ENCODE results near the gene SESN2.

The SESN2 gene, protein sequence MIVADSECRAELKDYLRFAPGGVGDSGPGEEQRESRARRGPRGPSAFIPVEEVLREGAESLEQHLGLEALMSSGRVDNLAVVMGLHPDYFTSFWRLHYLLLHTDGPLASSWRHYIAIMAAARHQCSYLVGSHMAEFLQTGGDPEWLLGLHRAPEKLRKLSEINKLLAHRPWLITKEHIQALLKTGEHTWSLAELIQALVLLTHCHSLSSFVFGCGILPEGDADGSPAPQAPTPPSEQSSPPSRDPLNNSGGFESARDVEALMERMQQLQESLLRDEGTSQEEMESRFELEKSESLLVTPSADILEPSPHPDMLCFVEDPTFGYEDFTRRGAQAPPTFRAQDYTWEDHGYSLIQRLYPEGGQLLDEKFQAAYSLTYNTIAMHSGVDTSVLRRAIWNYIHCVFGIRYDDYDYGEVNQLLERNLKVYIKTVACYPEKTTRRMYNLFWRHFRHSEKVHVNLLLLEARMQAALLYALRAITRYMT

DNA sequence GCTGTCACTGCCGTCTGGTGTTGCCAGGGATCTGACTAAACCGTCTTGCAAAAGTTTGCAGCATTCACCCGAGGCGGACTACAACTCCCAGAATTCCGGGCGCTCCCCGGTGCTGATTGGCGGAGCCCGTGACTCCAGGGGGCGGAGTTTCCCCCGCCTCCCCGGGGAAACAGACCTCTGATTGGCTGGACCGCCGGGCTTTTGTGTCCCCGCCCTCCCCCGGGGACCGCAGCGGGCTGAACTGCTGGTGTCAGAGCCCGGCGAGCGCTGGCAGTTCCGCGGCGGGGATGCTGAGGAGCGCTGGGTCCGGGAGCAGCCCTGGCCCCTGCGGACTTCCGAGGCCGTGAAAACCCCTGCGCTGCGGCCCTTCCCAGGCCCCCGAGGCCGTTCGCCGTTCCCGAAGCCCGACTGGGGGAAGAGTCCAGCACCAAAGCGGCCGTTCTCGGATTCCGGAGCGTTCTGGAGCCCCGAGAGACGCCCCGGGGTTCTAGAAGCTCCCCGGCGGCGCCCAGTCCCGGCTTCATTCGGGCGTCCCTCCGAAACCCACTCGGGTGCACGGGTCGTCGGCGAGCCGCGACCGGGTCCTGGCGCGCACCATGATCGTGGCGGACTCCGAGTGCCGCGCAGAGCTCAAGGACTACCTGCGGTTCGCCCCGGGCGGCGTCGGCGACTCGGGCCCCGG, at the start of gene SESN2:
Gene SESN2, plus strand, starts transcription at position 267 of the 682 bp plus-strand sequence. Its CDS starts 330 bp downstream, at position 597.
- DNase-seq (ENCODE audit: low read depth): peak; percentile 99

DNA sequence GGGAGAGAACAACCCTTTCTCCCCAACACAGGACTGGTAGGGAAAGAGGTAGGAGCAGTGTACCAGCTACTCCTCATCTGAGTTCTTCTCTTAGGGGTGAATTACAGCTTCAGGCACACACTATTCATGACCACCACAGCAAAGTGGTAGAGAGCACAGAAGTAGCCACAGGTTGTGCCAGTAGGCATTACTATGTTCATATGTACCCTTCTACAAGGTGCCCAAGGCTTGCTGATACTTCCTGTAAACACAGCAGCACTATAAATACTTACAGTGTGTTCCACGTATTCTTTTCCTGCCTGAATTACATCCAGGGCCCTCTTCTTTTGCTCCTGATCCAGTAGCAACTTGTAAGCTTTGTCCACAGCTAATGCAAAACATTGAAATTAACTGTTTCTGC, 49.6 kb upstream of the SESN2 start:
- DNase-seq (ENCODE audit: low read depth): no peak

DNA sequence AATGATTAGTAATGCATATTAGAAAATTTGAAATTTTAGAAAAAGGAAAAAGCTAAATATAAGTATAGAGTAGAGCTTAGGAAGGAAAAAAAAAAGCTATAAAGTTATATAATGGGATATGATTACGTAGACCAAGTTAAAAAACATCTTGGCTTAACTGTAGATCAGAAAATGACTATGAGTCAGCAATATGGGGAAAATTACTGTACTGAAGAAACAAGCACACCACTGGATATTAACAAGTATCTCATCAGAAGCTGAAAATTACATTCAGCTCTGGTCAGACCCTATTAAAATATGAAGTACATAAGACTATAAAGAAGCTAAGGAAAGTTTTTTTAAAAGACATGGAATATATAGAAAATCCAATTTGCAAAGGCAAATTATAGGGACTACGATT, 46.0 kb upstream of the SESN2 start:
- no peak for DNase-seq (ENCODE audit: low read depth)

DNA sequence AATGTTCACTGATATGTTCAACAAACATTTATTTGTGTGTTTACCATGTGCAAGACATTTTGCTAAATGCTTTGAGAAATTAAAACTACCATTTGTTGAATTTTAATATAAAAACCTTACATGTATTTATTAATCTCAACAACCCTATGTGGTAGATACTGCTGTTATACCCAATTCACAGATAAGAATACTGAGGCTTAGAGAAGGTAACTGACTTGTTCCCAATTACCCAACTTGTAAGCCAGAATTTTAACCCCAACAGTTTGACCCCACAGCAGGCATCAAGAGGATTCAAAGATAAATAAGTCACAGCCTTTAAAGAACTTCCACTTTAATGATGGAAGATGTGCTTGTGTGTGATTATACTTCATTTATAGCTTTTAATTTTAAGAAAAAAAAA, 30.2 kb upstream of the SESN2 start:
- DNase-seq (ENCODE audit: low read depth): no peak

DNA sequence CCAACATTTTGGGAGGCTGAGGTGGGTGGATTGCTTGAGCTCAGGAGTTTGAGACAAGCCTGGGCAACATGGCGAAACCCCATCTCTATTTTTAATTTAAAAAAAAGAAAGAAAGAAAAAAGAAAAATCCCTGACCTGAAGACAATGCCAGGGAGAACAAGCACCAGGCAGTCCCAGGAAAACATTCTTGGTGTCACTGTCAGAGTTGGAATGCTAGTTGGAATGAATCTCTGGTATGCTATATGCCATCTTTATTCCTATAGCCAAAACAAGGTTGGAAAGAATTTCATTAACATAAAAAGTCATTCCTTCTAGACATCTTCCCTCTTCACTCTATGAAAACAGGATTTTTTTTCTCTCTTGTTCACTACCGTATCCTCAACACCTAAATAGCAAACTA, 29.3 kb upstream of the SESN2 start:
- no peak for DNase-seq (ENCODE audit: low read depth)

DNA sequence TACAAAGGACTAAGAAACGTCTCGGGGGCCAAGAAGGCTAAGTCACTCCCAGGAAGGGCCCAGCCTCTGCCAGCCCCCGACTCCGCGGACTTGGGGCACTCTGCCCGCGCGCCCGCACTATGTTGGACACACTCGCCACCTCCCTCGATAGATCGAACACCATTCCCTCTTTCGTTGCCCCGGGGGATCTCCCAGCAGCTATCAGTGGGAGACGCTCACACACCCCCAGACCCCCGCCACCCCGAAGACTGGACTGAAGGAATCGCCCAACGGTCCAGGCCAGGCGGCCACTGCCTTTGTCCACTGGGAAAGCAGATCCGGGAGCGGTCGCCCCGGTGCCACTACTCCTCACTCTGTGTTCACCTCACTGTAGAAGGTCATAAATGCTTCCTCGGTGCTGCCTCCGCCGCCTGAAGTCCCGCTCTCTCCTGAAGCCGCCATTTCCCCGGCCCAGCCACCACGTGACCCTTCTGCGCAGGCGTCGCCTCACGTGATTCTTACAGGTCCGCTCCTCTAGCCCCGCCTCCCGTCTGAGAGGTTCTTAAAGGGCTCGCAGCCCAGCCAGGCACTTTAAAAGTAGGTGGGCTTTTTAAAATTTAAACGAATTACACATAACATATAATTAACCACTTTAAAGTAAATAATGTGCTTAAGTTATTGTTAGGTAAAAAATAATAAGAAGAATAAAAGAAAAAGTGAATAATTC, 26.6 kb upstream of the SESN2 start, which contains the start of gene DNAJC8:
Gene DNAJC8, minus strand, starts transcription at position 472 of the 706 bp plus-strand sequence. Its CDS starts 31 bp downstream, at position 441.
- DNase-seq (ENCODE audit: low read depth): peak; percentile 94

DNA sequence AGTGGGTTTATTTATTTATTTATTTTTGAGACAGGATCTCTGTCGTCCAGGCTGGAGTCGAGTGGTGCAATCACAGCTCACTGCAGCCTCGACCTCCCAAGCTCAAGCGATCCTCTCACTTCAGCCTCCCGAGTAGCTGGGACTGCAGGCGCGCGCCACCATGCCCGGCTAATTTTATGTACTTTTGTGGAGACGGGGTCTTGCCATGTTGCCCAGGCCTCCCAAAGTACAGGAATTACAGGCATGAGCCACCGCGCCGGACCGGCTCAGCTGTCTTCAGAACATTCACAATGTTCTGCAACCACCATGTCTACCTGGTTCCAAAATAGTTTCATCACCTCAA, 26.1 kb upstream of the SESN2 start:
- no peak for DNase-seq (ENCODE audit: low read depth)

DNA sequence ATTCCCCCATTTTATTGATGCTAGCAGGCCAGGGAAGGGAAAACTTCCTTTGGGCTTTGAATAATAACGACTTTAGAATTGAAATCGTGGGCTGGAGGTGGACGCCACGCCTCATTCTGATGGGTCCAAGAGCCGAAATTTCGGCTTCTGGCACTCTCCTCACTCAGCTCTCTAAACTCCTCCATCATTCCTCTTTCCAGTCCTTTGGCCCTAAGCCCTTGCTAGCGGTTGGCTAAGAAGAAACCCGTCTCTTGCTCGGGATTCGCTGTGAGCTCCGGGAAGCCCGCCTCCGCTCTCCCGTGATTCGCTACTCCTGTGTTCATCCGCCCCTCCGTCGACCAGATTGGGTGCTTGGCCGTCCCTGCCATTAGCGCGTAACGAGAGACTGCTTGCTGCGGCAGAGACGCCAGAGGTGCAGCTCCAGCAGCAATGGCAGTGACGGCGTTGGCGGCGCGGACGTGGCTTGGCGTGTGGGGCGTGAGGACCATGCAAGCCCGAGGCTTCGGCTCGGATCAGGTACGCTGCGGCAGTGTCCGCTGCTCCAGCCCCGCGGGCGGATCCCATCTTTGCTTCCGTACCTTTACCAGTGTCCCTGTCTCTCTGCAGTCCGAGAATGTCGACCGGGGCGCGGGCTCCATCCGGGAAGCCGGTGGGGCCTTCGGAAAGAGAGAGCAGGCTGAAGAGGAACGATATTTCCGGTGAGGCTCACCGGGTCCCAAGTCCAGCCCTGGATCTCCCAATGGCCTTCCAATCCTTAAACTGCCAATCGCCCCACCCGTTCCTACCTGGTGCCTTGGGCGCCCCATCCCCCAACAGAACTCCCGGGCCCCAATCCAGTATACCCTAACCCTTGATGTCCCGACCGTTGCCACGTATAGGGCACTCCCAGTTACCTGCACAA, 23.3 kb upstream of the SESN2 start, which contains the start of gene ATP5IF1:
Gene ATP5IF1, plus strand, starts transcription at position 370 of the 901 bp plus-strand sequence. Its CDS starts 60 bp downstream, at position 430.
- DNase-seq (ENCODE audit: low read depth): peak; percentile 98

DNA sequence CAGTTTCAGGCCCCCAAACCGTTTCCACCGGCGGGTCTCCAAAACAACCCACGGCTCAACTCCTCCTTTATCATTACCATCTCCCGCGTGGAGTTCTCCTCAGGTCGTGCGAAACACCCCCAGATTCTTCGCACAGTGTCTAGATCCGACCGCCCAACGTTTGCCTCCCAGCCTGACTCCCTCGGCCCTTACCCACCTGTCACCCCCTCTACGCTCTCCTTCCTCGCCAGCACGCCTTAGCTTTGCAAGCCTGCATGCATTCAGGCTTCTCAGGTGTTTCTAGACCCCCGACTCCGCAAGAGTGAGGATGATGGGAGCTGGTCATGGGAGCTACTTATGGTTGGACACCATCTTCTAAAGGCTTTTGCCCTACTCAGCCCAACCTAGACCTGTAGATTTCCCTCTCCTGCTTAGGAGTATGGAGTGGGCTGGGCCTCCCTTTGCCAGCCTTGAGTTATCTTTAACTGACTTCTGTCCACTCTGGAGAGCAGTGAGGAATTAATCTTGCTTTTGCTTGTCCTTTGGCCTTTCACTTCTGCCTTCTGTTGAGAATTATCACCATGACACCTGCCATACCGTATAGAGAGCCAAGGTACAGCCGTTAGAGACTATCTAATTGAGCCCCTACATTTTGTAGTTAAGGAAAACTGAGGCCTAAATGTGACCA, 22.5 kb upstream of the SESN2 start:
- peak; percentile 6 for DNase-seq (ENCODE audit: low read depth)

DNA sequence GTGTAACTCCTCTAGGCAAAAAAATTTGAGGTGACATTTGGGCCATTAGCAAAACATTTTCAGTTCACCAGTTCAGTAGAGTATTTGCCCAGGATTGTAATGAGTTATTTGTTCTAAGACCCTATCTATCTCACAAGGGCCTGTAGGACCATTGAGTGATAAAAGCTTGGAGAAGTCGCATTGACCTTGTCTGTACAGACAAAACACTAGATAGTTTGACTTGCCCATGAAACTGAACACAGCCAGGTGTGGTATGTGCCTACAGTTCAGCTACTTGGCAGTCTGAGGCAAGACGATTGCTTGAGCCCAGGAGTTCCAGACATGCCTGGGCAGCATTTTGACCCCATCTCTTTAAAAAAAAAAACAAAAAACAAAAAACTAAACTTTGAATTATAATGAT, 20.3 kb upstream of the SESN2 start:
- DNase-seq (ENCODE audit: low read depth): no peak

DNA sequence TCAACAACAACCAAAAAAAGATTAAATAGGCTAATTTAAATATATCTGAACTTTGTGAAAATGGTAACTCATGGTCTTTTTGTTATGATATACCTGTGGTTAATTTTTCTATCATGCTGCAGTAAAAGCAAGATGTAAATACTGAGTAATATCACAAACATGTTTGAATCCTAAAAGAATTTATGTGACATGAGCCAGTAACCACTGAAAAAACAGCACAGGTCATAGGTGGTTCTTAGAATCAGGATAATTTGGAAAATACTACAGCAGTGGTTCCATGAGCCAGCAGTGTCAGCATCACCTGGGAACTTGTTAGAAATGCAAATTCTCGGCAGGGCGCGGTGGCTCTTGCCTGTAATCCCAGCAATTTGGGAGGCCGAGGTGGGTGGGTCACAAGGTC, 19.3 kb upstream of the SESN2 start:
- DNase-seq (ENCODE audit: low read depth): peak; percentile 35

DNA sequence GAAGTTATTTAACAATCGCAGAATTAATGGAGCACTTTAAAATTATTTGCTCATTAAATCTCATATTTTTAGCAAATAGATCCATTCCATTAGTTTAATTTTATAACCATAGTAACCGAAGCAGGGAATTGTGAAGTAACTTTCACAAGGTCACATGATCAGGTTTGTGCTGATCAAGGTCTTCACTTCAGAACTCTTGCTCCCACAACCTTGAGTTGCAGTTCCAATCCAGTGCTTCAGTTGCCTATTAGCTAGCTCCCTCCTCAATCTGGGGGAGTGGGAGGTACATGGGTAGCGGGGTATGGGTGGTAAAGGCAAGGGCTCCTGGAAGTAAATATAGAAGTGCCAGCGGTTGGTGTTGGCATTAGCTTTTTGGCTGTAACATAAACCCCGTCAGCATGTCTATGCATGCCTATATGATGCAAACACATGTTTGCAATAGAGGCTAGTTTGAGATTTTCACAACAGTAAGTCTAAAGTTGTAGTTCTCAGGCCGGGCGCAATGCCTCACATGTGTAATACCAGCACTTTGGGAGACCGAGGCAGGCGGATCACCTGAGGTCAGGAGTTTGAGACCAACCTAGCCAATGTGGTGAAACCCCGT, 17.6 kb upstream of the SESN2 start:
- DNase-seq (ENCODE audit: low read depth): no peak

DNA sequence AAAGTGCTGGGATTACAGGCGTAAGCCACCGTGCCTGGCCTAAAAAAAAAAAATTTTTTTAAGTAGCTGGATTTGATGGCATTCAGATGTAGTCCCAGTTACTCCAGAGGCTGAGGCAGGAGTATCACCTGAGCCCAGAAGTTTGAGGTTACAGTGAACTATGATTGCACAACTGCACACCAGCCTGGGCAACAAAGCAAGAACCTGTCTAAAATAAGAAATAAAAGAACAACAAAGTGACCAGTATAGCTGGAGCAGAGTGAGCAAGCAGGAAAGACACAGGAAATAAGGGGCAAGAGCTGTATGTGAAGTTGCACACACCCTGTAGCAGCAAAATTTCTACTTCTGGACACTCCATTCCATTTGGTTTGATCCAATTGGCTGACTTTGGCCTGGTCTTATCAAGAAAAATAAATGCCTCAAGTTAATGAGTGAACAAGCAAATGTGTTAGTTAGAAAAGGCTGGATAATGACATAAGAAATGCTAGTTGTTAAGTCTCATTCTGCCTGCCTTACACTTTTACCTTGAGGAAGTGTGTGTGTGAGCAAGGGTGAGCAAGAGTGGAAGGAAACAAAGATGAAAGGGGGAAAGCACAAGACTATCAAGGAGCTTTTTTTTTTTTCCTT, 15.5 kb upstream of the SESN2 start:
- DNase-seq (ENCODE audit: low read depth): no peak

DNA sequence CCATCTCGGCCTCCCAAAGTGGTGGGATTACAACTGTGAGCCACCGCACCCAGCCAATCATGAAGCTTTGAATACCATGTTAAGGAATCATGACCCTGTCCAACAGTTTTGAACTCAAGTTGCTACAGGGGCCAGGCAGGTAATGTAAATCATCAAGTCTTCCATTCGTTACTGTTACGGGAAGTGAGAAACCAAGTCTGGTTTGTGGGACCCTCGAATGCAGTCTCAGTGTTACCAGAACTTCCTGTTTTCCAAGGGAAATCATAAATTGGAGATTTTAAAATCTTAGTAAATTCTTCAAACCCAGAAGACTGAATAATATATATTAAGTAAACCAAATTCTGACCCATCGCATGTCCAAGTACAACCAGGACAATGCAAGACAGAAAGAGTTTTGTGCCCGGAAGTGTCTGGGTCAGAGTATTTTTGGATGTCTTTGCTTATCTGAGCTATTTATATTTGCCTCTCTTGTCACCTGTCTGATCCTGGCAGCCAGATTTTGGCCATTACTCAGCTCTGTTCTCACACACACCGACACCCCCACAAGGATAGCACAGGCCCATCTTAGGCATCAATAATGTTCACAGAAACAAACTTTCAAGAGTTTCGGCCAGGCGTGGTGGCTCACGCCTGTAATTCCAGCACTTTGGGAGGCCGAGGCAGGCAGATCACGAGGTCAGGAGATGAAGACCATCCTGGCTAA, 14.6 kb upstream of the SESN2 start:
- no peak for DNase-seq (ENCODE audit: low read depth)

DNA sequence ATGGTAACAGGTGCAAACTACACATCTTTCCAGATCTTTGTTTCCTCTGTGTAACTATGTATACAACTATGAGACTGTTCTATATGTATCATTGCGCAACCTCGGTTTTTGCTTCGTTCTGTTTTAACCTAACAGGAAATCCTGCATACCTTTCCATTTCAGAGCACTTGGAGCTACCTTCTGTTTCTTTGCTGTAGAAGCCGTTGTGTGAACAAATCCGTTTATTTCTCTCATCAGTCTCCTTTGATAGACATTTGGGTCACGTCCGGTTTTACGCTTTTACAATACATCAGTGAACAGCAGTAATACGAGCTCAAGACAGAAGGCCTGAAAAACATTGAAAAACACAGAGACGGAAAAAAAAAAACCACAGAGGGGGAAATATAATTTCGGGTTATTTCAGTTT, 12.9 kb upstream of the SESN2 start:
- DNase-seq (ENCODE audit: low read depth): peak; percentile 35

DNA sequence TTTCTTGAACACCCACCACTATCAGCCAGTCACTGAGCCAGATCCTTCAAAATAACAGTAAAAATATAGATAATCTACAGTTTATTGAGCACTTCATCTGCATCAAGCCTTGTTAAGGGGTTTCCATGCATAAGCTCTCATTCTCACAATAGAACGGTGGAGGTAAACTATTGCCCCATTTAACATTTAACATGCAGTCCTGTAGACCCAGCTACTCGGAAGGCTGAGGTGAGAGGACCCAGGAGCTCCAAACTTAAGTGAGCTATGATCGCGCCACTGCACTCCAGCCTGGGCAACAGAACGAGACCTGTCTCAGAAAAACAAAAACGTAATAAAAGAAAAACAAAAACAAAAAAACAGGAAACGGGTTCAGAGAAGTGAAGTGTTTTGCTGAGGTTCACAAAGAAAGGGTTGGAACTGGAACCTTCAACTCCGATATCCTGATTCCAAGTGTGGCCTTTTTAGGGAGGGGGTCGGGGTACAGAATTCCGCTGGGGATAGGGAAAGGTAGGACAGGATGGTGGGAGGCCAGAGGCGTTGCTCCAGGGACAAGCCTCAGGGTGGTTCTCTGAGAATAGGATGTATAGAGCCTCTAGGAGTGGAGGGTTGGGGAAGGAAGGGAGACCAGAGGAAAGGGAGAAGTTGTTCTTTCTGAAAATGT, 11.6 kb upstream of the SESN2 start:
- DNase-seq (ENCODE audit: low read depth): no peak

DNA sequence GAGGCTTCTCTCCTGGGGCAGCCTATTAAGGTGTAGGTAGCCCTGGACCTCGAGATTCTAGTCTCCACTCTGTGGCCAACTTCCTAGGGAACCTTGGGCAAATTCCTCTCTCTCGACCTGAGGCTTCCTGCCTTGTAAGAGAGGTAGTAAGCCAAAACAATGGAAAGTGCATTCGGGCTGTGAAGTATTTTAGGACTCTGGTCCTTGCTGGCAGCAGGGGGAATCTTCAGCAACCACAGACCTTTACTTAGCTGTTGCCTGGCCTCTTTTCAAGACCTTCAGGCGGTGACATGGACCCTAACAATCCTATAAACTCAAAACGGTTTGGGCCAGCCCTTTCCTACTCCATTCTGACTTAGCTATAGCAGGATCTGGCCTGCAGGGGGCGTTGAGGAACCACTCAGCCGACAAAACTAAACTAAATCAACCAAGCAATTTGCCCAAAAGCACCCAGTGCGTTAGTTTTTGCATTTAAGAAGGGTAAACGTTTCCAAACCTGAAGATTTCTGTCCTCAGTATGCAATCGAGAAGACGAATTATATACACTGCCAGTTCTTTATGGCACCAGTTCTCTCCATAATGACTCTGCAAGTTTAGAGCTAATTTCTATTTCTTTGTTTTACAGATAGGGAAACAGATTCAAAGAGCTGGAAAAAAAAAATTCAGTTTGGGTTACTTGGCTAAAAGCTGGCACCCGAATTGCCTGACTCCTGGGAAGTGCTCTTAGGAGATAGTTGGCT, 10.9 kb upstream of the SESN2 start:
- peak; percentile 82 for DNase-seq (ENCODE audit: low read depth)
